GM06990 (cell line): ENCODE measurements around the gene CHMP6.

Experiments used
- DNase-seq: peaks from one replicate; pipeline ENCODE4 v3.0.0-alpha.2; 2011; ENCODE audit not compliant: insufficient read length; ENCODE audit errors: extremely low read depth
- H3K27me3 ChIP-seq: replicated peaks from 2 replicates; pipeline ENCODE4 v1.6.0; 2011; ENCODE audit warnings: low read length; ENCODE audit not compliant: control insufficient read depth, insufficient read depth
- H3K36me3 ChIP-seq: 2 replicates; pipeline ENCODE4 v1.5.1; 2011; ENCODE audit warnings: low read length; ENCODE audit not compliant: control insufficient read depth, insufficient read depth
- H3K4me3 ChIP-seq: replicated peaks from 2 replicates; pipeline ENCODE4 v1.5.1; 2011; ENCODE audit warnings: low read depth, mild to moderate bottlenecking, control low read depth, low read length
- CTCF ChIP-seq: IDR thresholded peaks from 2 replicates; pipeline ENCODE4 v1.5.1; 2011; ENCODE audit warnings: low read length, control low read depth, mild to moderate bottlenecking, inconsistent platforms; ENCODE audit not compliant: insufficient read depth, poor library complexity, severe bottlenecking

The CHMP6 gene

GRCh38 chr17:80992948-80993624 lies 1.4 kb downstream of the CHMP6 start:
- peak overlapping the region; percentile 73 for H3K4me3 ChIP-seq
- DNase-seq, result no peak
- no peaks in the 10 kb centered on the region for H3K27me3 ChIP-seq
- TF ChIP-seq CTCF, result no peak
- peaks cover 9% of the 10 kb centered on the region for H3K36me3 ChIP-seq

- no peak for DNase-seq
- peaks cover 15% of the 10 kb centered on the region for H3K36me3 ChIP-seq
- no peak overlapping the region for H3K4me3 ChIP-seq
- H3K27me3 ChIP-seq, result no peaks in the 10 kb centered on the region
- no peak for TF ChIP-seq CTCF
Observed at GRCh38 chr17:80995131-80995530, 3.5 kb downstream of the CHMP6 start.

GRCh38 chr17:80996422-80997305 lies 5.0 kb downstream of the CHMP6 start:
- Histone ChIP-seq H3K36me3 (peaks cover 15% of the 10 kb centered on the region), H3K4me3 (no peak overlapping the region), H3K27me3 (no peaks in the 10 kb centered on the region)
- DNase-seq, result no peak
- no peak for TF ChIP-seq CTCF

GRCh38 chr17:80997424-80998117 lies 5.9 kb downstream of the CHMP6 start:
- Histone ChIP-seq H3K4me3 (no peak overlapping the region), H3K27me3 (no peaks in the 10 kb centered on the region), H3K36me3 (peaks cover 15% of the 10 kb centered on the region)
- TF ChIP-seq CTCF, result no peak
- DNase-seq, result no peak

- H3K36me3 ChIP-seq, result peaks cover 15% of the 10 kb centered on the region
- no peak for TF ChIP-seq CTCF
- DNase-seq, result no peak
Observed at GRCh38 chr17:80998118-80998747, 6.6 kb downstream of the CHMP6 start.

More at GRCh38 chr17:80998118-80998747, 6.6 kb downstream of the CHMP6 start:
- no peaks in the 10 kb centered on the region for H3K27me3 ChIP-seq
- H3K4me3 ChIP-seq, result no peak overlapping the region
